ENCODE results near the gene MINK1. TPM values are rescaled to one million over a fixed set of nuclear protein-coding genes. Genes with fewer than 3 reads are reported as not detected.

Gene MINK1
- total RNA-seq, 1 donor from 2014 or later, result 63.2 TPM

GRCh38 chr17:4816826-4817225 lies 16.3 kb upstream of the MINK1 start:
- FAIRE-seq, result no peak
- no peaks in the 10 kb centered on the region for H3K4me1 ChIP-seq (ENCODE audit: insufficient read depth, low read length)
- H3K4me2 ChIP-seq (ENCODE audit: low read length), result no peak overlapping the region
- no peaks in the 10 kb centered on the region for H3K27me3 Mint-ChIP-seq (ENCODE audit: low read depth, unreplicated experiment)
- peaks cover 23% of the 10 kb centered on the region for H3K36me3 Mint-ChIP-seq (ENCODE audit: low read depth, unreplicated experiment)
- H3K27ac Mint-ChIP-seq (ENCODE audit: unreplicated experiment), result no peak overlapping the region
- H4K20me1 ChIP-seq (ENCODE audit: insufficient read depth, low read length), result peaks cover 5% of the 10 kb centered on the region
- no peak overlapping the region for H3K27ac ChIP-seq (ENCODE audit: low read depth, low read length)
- no peak for DNase-seq (ENCODE audit: low read depth)
- H3K36me3 ChIP-seq (ENCODE audit: insufficient read depth, low read length), result peaks cover 3% of the 10 kb centered on the region
- no peaks in the 10 kb centered on the region for H3K4me1 Mint-ChIP-seq (ENCODE audit: low read depth, unreplicated experiment)
- no peak overlapping the region for H3K4me3 Mint-ChIP-seq (ENCODE audit: unreplicated experiment)
- H2AFZ ChIP-seq (ENCODE audit: low read depth, low read length), result no peak overlapping the region
- H3K4me3 ChIP-seq (ENCODE audit: insufficient read depth, low read depth, low read length), result no peak overlapping the region
- no peak for TF ChIP-seq EZH2 (IDR thresholded peaks at IDR 0.05; ENCODE audit: insufficient read depth, low read length)
- TF ChIP-seq, protein P1, sequence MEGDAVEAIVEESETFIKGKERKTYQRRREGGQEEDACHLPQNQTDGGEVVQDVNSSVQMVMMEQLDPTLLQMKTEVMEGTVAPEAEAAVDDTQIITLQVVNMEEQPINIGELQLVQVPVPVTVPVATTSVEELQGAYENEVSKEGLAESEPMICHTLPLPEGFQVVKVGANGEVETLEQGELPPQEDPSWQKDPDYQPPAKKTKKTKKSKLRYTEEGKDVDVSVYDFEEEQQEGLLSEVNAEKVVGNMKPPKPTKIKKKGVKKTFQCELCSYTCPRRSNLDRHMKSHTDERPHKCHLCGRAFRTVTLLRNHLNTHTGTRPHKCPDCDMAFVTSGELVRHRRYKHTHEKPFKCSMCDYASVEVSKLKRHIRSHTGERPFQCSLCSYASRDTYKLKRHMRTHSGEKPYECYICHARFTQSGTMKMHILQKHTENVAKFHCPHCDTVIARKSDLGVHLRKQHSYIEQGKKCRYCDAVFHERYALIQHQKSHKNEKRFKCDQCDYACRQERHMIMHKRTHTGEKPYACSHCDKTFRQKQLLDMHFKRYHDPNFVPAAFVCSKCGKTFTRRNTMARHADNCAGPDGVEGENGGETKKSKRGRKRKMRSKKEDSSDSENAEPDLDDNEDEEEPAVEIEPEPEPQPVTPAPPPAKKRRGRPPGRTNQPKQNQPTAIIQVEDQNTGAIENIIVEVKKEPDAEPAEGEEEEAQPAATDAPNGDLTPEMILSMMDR (IDR thresholded peaks at IDR 0.05; ENCODE audit: insufficient read depth, low read depth, low read length), result no peak
- H3K9me3 Mint-ChIP-seq (ENCODE audit: unreplicated experiment), result no peaks in the 10 kb centered on the region
- H3K27me3 ChIP-seq (ENCODE audit: insufficient read depth, low read length), result no peaks in the 10 kb centered on the region
- no peaks in the 10 kb centered on the region for H3K9me3 ChIP-seq (ENCODE audit: insufficient read depth, low read depth, low read length)
- H3K79me2 ChIP-seq (ENCODE audit: insufficient read depth, low read length), result no peaks in the 10 kb centered on the region
- no peak overlapping the region for H3K9ac ChIP-seq (ENCODE audit: low read length)

DNA sequence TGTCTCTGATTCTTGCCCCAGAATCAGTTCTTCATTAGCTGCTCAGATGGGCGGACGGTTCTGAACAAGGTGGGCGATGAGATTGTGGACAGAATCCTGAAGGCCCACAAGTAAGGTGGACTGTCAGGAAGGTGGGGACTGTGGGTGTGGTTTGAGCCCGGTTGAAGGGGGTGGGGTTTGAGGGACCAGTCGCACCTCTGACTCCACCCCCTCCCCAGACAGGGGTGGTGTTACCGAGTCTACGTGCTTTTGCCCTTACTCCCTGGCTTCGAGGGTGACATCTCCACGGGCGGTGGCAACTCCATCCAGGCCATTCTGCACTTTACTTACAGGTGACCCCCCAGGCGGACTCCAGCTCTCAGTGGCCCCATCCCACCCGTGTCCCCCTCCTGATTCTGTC lies 14.9 kb upstream of the MINK1 start:
- Histone ChIP-seq H3K9me3 (ENCODE audit: insufficient read depth, low read depth, low read length) (no peaks in the 10 kb centered on the region), H3K4me3 (ENCODE audit: insufficient read depth, low read depth, low read length) (no peak overlapping the region), H4K20me1 (ENCODE audit: insufficient read depth, low read length) (peaks cover 5% of the 10 kb centered on the region), H3K79me2 (ENCODE audit: insufficient read depth, low read length) (no peaks in the 10 kb centered on the region), H3K27ac (ENCODE audit: low read depth, low read length) (no peak overlapping the region), H3K36me3 (ENCODE audit: insufficient read depth, low read length) (peaks cover 3% of the 10 kb centered on the region), H3K4me1 (ENCODE audit: insufficient read depth, low read length) (no peaks in the 10 kb centered on the region), H2AFZ (ENCODE audit: low read depth, low read length) (no peak overlapping the region), H3K27me3 (ENCODE audit: insufficient read depth, low read length) (no peaks in the 10 kb centered on the region), H3K9ac (ENCODE audit: low read length) (no peak overlapping the region), H3K4me2 (ENCODE audit: low read length) (no peak overlapping the region)
- H3K4me1 Mint-ChIP-seq (ENCODE audit: low read depth, unreplicated experiment), result no peaks in the 10 kb centered on the region
- DNase-seq (ENCODE audit: low read depth) (no peak), FAIRE-seq (no peak)
- peaks cover 25% of the 10 kb centered on the region for H3K36me3 Mint-ChIP-seq (ENCODE audit: low read depth, unreplicated experiment)
- H3K9me3 Mint-ChIP-seq (ENCODE audit: unreplicated experiment), result no peaks in the 10 kb centered on the region
- no peak overlapping the region for H3K27ac Mint-ChIP-seq (ENCODE audit: unreplicated experiment)
- TF ChIP-seq, protein P1 (IDR thresholded peaks at IDR 0.05; ENCODE audit: insufficient read depth, low read depth, low read length), result no peak
- no peak for TF ChIP-seq EZH2 (IDR thresholded peaks at IDR 0.05; ENCODE audit: insufficient read depth, low read length)
- no peaks in the 10 kb centered on the region for H3K27me3 Mint-ChIP-seq (ENCODE audit: low read depth, unreplicated experiment)
- no peak overlapping the region for H3K4me3 Mint-ChIP-seq (ENCODE audit: unreplicated experiment)

DNA sequence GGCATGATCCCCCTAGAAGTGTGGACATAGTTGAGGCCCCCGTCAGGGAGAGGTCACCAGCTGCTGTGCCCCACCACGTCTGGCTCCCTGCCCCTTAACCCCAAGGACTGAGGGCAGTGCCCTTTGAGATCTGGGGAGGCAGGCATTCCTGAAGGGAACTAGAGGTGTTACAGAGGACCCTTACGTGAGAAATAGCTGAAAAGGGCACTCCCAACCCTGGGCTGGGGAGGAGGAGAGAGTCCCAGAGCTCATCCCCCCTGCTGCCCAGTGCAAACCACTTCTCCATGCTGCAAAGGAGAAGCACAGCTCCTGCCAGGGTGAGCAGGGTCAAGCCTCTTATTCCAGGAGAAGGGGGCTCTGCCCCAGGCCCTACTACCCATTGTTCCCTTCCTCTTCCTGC lies 10.3 kb upstream of the MINK1 start:
- peaks cover 11% of the 10 kb centered on the region for H3K36me3 Mint-ChIP-seq (ENCODE audit: low read depth, unreplicated experiment)
- Histone ChIP-seq H3K9me3 (ENCODE audit: insufficient read depth, low read depth, low read length) (no peaks in the 10 kb centered on the region), H3K27me3 (ENCODE audit: insufficient read depth, low read length) (no peaks in the 10 kb centered on the region), H3K79me2 (ENCODE audit: insufficient read depth, low read length) (no peaks in the 10 kb centered on the region), H3K27ac (ENCODE audit: low read depth, low read length) (no peak overlapping the region), H3K4me1 (ENCODE audit: insufficient read depth, low read length) (no peaks in the 10 kb centered on the region), H3K36me3 (ENCODE audit: insufficient read depth, low read length) (no peaks in the 10 kb centered on the region), H3K4me2 (ENCODE audit: low read length) (no peak overlapping the region), H4K20me1 (ENCODE audit: insufficient read depth, low read length) (no peaks in the 10 kb centered on the region), H3K4me3 (ENCODE audit: insufficient read depth, low read depth, low read length) (no peak overlapping the region), H2AFZ (ENCODE audit: low read depth, low read length) (no peak overlapping the region), H3K9ac (ENCODE audit: low read length) (no peak overlapping the region)
- no peak overlapping the region for H3K4me3 Mint-ChIP-seq (ENCODE audit: unreplicated experiment)
- no peak for TF ChIP-seq EZH2 (IDR thresholded peaks at IDR 0.05; ENCODE audit: insufficient read depth, low read length)
- TF ChIP-seq, protein P1 (IDR thresholded peaks at IDR 0.05; ENCODE audit: insufficient read depth, low read depth, low read length), result no peak
- DNase-seq (ENCODE audit: low read depth) (no peak), FAIRE-seq (no peak)
- H3K27ac Mint-ChIP-seq (ENCODE audit: unreplicated experiment), result no peak overlapping the region
- no peaks in the 10 kb centered on the region for H3K27me3 Mint-ChIP-seq (ENCODE audit: low read depth, unreplicated experiment)
- no peaks in the 10 kb centered on the region for H3K9me3 Mint-ChIP-seq (ENCODE audit: unreplicated experiment)
- H3K4me1 Mint-ChIP-seq (ENCODE audit: low read depth, unreplicated experiment), result no peaks in the 10 kb centered on the region
